ENCODE results near the gene BOLA1.

BOLA1 gene

GRCh38 chr1:149887456-149888246 is 11.7 kb upstream of the BOLA1 start:
- DNase-seq: peak; percentile 99

DNA sequence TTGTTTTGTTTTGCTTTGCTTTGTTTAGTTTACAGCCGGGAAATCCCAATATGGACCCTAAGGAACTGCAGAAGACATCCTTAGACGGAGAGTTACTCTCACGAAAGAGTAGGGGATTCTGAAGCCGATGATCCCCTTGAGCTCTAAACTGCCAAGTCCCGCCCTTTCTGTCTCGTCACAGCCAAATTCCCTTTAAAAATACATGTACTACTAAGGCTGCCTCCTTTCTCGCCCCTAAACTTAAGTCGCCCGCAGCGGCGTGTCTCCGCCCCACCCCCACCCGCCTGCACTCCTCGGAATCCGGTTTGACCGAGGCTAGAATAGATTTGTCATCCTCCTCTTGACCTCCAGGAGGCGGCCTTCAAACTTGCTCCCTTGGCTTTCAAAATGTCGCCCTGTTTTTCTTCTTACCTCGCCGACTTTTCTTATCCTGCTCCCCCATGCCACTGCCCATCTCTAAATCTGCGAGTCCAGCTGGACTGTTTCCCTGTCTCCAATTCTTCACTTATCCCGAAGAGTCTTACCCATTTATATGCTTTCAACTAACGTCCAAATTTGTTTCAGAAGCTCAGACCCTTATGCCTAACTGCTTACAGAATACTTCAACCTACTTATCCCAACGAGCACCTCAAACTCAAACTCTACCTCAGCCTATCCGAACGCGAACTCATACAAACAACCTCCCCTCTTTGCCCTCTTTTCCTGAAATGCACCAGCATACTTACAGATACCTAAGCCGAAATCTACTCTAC is 10.9 kb upstream of the BOLA1 start:
- peak; percentile 85 for DNase-seq

- no peak for DNase-seq
These were observed 10.4 kb upstream of the BOLA1 start for GRCh38 chr1:149888999-149889289.

- DNase-seq: no peak
These were observed 2.8 kb upstream of the BOLA1 start for GRCh38 chr1:149896575-149896974.

DNA sequence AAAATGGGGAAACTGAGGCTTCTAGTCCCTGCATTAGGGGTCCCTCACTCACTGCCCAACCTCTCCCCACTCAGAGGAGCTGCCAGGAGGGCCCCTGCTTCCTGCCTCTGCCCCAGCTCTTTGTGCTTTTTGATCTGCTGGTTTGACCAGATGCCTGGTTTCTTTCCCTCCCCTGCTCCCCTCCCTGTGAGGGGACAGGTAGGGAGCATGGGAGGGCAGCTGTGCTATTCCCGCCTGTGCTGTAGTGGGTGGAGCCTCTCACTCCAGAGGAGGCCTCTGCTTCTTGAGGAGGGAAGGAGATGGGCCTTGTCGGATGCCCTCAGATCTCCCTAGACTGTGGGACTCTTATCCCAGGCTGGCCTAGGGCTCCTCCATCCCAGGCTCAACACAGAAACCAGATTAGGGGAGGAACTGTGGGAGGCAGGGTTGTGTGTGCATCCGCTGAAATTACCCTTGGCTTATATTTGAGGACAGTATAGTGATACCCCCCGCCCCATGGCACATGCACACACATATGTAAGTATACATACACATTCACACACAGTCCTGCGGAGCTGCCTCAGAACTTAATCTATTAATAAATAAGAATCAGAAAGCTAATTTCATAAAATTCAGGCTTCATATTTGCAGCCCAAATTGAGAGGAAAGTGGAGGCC is 4.6 kb downstream of the BOLA1 start:
- no peak for DNase-seq

DNA sequence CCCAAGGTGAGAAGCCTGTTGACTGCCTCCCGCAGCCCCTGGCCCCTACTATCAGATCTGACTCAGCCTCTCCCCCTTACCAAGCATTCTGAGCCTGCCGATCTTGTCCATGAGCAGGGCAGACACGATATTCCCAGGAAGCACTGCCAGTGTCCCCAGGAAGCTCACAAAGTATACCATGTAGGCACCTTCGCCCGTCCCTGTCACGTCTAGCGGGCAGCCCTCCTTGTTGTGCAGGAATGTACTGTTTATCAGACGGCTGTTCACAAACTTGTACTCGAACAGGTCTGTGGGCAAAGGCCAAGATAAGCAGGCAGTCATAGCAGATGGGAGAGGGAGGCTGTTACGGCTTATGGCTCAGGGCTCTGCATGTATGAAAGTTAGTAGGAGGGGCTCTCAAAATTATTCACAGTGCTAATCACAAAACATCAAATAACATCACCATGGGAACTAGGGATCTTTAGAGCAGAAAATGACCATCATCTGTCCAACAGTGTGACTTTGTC is 7.3 kb downstream of the BOLA1 start:
- DNase-seq: no peak

- no peak for DNase-seq
These were observed 15.2 kb downstream of the BOLA1 start for GRCh38 chr1:149914545-149914944.

- DNase-seq: no peak
These were observed 16.2 kb downstream of the BOLA1 start for GRCh38 chr1:149915429-149916192.

DNA sequence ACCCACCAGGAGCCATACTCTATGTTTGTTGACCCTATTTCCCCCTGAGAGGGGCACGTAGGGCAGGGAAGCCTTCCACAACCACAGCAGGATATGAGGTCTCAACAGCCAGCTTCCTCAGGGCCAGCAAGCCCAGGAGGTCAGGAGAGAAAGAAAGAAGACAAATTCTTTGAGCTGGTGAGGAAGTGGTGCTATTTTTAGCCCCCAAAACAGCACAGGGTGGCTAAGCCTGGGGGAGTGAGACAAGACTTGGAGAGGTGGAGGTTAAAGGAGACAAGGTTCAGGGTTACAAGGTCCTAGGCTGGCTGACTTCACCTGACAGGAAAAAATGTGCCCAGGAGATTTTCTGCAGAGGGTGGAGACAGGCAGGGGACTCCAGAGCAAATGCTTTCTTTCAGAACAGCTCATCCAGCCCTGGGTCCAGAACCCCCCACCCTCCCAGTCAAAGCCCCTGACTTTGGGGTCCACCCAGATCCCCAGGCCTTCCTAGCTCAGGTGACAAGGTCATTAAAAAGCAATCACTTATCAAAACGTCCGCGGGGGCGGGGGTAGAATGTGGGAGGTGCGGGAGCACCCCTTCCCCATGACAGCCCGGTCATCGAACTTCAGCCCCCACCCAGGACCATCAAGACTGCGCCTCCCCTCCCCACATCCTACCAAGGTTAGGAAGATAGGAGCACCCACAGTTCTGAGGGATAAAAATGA is 17.0 kb downstream of the BOLA1 start:
- DNase-seq: no peak

- DNase-seq: no peak
These were observed 17.5 kb downstream of the BOLA1 start for GRCh38 chr1:149916898-149917252.

DNA sequence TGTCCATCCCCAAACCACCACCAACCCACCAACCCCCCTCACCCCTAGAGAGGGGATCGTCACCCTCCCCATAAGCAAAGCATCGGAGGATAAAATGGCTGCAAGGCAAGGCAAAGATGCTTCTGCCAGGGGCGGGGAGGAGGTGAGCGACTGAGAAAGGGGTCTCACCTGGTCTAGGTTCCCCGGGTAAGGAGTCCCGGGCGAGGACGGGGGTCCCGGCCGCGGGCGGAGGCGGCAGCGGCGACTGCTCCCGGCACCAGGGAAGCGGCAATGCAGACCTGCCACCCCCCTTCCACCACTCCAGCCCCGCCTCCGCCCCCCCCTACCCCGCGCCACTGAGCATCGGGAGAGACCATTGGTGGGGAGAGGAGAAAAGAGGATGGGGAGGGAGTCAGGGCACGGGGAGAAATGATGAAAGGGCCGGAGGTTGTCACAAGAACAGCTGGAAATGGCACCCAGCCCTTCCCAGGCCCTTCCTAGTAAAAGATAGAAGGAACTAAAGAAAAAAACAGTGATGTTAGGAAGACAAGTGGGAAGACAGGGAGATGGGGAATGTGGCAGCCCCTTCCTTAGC is 18.3 kb downstream of the BOLA1 start, which contains the start of gene SV2A:
TSS of gene SV2A (minus strand) at position 274 of the 574 bp plus-strand sequence. CDS start 4,004 bp downstream, outside the sequence.
- peak; percentile 81 for DNase-seq

DNA sequence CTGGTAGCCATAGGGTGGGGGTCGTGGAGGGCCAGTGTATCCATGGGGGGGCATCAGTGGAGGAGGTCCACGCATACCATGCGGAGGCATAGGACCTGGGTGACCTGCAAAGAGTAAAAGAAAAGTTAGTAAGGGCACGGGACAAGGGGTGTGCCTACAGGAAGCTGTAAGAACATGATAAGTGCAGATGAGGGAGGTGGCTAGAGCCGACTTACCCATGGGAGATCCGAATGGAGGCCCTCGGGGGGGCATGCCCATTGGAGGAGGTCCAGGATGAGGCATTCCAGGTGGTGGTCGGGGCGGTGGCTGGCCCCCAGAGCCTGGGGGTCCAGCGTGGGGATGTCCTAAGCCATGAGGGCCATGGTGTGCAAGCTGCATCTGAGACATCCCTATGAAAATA is 24.3 kb downstream of the BOLA1 start:
- no peak for DNase-seq

- DNase-seq: no peak
These were observed 26.0 kb downstream of the BOLA1 start for GRCh38 chr1:149925345-149925744.

DNA sequence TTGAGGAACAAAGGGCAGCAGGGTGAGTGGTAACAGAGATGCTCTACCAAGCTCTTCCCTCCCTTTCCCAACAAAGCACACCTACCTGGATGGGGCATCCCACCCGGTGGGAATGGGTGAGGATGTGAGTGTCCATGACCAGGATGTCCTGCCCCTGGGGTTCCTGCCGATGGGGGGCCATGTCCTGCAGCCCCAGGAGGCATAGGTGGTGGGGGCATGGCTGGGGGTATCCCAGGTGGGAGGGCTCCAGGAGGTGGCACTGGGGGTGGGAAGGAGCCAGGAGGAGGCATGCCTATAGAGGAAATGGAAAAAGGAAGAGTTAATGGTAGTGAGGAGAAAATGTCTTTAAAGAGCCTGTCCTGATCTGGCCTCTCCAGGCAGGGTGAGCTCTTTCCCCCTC is 26.4 kb downstream of the BOLA1 start:
- DNase-seq: no peak

DNA sequence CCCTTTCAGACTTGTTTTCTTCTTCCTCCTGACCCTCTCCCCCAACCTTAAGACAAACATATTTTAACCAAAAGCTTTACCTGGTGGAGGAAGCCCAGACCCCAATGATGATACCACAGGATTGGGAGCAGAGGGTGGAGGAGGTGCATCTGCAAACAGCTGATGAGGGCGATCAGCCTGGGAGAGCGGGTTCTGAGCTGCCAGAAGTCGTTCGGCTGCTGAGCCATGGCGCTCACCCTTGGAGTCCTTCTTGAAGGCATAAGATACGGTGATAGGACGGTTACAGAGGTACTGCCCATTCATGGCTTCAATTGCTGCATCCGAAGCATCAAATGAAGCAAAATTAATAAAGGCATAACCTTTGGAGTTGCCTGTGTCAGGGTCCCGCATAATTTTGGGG is 26.9 kb downstream of the BOLA1 start:
- DNase-seq: no peak

GRCh38 chr1:149927056-149927562 is 27.7 kb downstream of the BOLA1 start:
- no peak for DNase-seq

GRCh38 chr1:149927563-149928400 is 28.4 kb downstream of the BOLA1 start, which contains the start of gene SF3B4:
TSS of gene SF3B4 (minus strand) at chr1:149927803. CDS start at chr1:149927759, 44 bp downstream.
- DNase-seq: peak; percentile 95

DNA sequence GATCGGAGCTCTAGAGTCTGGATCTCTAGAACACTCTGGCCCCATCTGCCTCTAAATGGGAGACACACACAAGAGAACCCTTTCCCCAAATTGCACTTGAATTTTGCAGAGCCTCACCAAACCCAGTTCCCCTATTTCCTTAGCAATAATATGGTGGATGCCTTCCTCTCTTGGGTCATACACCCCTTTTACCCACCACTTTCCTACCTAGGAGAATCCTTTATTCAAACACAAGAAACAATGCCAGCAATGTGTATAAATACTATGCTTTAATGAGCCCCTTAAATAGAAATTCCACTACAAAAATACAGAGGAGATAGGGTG is 29.0 kb downstream of the BOLA1 start:
- DNase-seq: no peak

- DNase-seq: no peak
These were observed 30.5 kb downstream of the BOLA1 start for GRCh38 chr1:149929856-149930255.

GRCh38 chr1:149931212-149931790 is 31.9 kb downstream of the BOLA1 start:
- no peak for DNase-seq

Measured in NCI-H1105 treated with DMSO at 0.1 percent for 48 hours (cell line).